ENCODE data around the gene ZNF778.

The ZNF778 gene

DNA sequence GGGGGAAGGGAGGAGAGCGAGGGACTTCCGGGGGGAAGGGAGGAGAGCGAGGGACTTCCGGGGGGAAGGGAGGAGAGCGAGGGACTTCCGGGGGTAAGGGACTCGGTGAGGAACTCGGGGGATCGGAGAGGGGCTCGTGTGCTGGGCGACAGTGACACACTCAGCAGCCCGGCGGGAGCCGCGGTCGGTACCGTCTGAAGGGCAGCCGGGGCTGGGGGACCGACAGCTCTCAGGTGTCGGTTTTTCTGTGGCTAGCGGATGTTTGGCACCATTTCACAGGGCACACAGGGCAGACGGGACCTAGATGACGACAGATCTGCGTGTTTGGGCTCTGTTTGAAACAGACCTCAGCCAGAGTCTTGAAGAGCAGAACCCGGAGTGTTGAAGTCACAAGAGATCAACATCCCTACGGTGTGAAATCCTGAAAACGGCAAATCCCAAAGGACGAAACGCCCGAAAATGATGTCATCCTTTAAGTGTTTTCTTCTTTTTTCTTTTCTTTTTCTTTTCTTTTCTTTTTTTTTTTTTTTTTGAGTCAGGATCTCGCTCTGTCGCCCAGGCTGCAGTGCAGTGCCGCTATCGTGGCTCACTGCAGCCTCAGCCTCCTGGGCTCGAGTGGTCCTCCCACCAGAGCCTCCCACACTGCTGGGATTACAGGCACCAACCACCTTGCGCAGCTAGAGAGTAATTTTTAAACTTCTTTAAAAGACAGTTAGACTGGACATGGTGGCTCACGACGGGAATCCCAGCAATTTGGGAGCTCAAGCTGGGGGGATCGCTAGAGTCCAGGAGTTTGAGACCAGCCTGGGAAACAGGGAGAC is 23.9 kb downstream of the ZNF778 start (continued):
- TF ChIP-seq ZNF248 (tag by site-specific recombination; IDR thresholded peaks at IDR 0.05) (no peak), YY2 (tag by site-specific recombination; IDR thresholded peaks at IDR 0.05) (no peak), ZNF654 (tag by site-specific recombination; IDR thresholded peaks at IDR 0.05; ENCODE audit: low read depth) (no peak), ZNF639 (tag by site-specific recombination; IDR thresholded peaks at IDR 0.05) (no peak), ZBTB17 (tag by site-specific recombination; IDR thresholded peaks at IDR 0.05) (peak; percentile 83), GLIS1 (tag by site-specific recombination; IDR thresholded peaks at IDR 0.05) (no peak), ZNF571 (tag by site-specific recombination; IDR thresholded peaks at IDR 0.05) (no peak), ZNF670 (tag by site-specific recombination; IDR thresholded peaks at IDR 0.05; ENCODE audit: low read depth) (no peak), HOXD13 (CRISPR knock-in tag; IDR thresholded peaks at IDR 0.05; ENCODE audit: borderline replicate concordance) (no peak), ZNF398 (tag by site-specific recombination; IDR thresholded peaks at IDR 0.05) (peak; percentile 16; the same call in 1 of the 2 replicates), ZNF354C (tag by site-specific recombination; IDR thresholded peaks at IDR 0.05; ENCODE audit: borderline replicate concordance, low read depth) (no peak)
- TF ChIP-seq, protein P1, sequence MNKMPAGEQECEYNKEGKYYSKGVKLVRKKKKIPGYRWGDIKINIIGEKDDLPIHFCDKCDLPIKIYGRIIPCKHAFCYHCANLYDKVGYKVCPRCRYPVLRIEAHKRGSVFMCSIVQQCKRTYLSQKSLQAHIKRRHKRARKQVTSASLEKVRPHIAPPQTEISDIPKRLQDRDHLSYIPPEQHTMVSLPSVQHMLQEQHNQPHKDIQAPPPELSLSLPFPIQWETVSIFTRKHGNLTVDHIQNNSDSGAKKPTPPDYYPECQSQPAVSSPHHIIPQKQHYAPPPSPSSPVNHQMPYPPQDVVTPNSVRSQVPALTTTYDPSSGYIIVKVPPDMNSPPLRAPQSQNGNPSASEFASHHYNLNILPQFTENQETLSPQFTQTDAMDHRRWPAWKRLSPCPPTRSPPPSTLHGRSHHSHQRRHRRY (tag by site-specific recombination; IDR thresholded peaks at IDR 0.05), result no peak

DNA sequence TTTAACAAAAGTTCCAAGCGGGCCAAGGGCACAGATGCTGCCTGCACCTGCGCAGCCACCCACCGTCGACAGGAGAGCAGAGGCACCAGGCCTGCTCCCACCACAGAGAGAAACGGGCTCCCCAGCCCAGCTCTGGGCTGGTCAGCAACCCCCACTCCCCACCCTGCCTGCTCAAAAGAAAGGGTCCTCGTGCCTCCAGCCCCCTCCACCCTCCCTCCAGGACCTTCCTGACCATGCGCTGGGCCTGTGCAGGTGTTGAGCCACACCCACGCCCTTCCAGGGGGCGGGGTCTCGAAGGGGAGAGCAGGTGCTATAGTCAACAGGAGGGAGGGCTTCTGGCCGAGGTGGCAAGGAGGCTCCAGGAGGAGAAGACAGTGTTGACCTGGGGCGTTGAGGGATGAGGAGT is 25.3 kb downstream of the ZNF778 start:
- CTCF ChIA-PET, result interaction anchor here (1.5 kb wide), 1 partner anchor 46 kb away, joined by 3 read pairs; no protein-coding TSS in a partner anchor
- peaks cover 2% of the 10 kb centered on the region; the same call in 1 of the 2 replicates for H3K4me1 ChIP-seq (ENCODE audit: control insufficient read depth, insufficient read depth, low read length)
- H3K4me3 ChIP-seq (ENCODE audit: low read depth, low read length), result no peak overlapping the region
- no peaks in the 10 kb centered on the region for H3K36me3 ChIP-seq (ENCODE audit: control insufficient read depth in 2 of 2, insufficient read depth in 1 of 2, low read length in 2 of 2)
- TF ChIP-seq ZNF629 (tag by site-specific recombination; IDR thresholded peaks at IDR 0.05) (no peak), KLF9 (tag by site-specific recombination; IDR thresholded peaks at IDR 0.05; ENCODE audit: low read depth) (peak; percentile 53), ZNF596 (tag by site-specific recombination; IDR thresholded peaks at IDR 0.05) (no peak)
- no peak overlapping the region for H3K27ac ChIP-seq (ENCODE audit: extremely low read depth, low read depth, low read length)
- POLR2A ChIA-PET, result no interaction called here
- H3K9me3 ChIP-seq (ENCODE audit: control insufficient read depth, insufficient read depth, low read depth, low read length), result no peaks in the 10 kb centered on the region

- no peak for TF ChIP-seq KLF10 (tag by site-specific recombination; IDR thresholded peaks at IDR 0.05)
- TF ChIP-seq ZNF785 (tag by site-specific recombination; IDR thresholded peaks at IDR 0.05), result no peak
- no peak for TF ChIP-seq SALL2 (tag by site-specific recombination; IDR thresholded peaks at IDR 0.05; ENCODE audit: borderline replicate concordance)
- TF ChIP-seq GLIS1 (tag by site-specific recombination; IDR thresholded peaks at IDR 0.05), result no peak
- TF ChIP-seq ZNF362 (tag by site-specific recombination; IDR thresholded peaks at IDR 0.05), result no peak
- TF ChIP-seq, protein P2, sequence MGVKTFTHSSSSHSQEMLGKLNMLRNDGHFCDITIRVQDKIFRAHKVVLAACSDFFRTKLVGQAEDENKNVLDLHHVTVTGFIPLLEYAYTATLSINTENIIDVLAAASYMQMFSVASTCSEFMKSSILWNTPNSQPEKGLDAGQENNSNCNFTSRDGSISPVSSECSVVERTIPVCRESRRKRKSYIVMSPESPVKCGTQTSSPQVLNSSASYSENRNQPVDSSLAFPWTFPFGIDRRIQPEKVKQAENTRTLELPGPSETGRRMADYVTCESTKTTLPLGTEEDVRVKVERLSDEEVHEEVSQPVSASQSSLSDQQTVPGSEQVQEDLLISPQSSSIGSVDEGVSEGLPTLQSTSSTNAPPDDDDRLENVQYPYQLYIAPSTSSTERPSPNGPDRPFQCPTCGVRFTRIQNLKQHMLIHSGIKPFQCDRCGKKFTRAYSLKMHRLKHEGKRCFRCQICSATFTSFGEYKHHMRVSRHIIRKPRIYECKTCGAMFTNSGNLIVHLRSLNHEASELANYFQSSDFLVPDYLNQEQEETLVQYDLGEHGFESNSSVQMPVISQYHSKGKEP (tag by site-specific recombination; IDR thresholded peaks at IDR 0.05), result no peak
- no peak for TF ChIP-seq ZNF169 (tag by site-specific recombination; IDR thresholded peaks at IDR 0.05)
- no peak for TF ChIP-seq MZF1 (tag by site-specific recombination; IDR thresholded peaks at IDR 0.05; ENCODE audit: borderline replicate concordance)
- TF ChIP-seq ZNF654 (tag by site-specific recombination; IDR thresholded peaks at IDR 0.05; ENCODE audit: low read depth), result no peak
- TF ChIP-seq ATF2 (tag by site-specific recombination; IDR thresholded peaks at IDR 0.05; ENCODE audit: low read depth), result no peak
- Histone ChIP-seq H3K36me3 (ENCODE audit: control insufficient read depth in 2 of 2, insufficient read depth in 1 of 2, low read length in 2 of 2) (no peaks in the 10 kb centered on the region), H3K4me3 (ENCODE audit: low read depth, low read length) (no peak overlapping the region), H3K9me3 (ENCODE audit: control insufficient read depth, insufficient read depth, low read depth, low read length) (no peaks in the 10 kb centered on the region), H3K4me1 (ENCODE audit: control insufficient read depth, insufficient read depth, low read length) (peaks cover 2% of the 10 kb centered on the region; the same call in 1 of the 2 replicates), H3K27ac (ENCODE audit: extremely low read depth, low read depth, low read length) (no peak overlapping the region)
- CTCF ChIA-PET, result no interaction called here
- POLR2A ChIA-PET, result no interaction called here
Observed at GRCh38 chr16:89243664-89244063, 26.2 kb downstream of the ZNF778 start.
